ENCODE data around the gene RND2.

DNA sequence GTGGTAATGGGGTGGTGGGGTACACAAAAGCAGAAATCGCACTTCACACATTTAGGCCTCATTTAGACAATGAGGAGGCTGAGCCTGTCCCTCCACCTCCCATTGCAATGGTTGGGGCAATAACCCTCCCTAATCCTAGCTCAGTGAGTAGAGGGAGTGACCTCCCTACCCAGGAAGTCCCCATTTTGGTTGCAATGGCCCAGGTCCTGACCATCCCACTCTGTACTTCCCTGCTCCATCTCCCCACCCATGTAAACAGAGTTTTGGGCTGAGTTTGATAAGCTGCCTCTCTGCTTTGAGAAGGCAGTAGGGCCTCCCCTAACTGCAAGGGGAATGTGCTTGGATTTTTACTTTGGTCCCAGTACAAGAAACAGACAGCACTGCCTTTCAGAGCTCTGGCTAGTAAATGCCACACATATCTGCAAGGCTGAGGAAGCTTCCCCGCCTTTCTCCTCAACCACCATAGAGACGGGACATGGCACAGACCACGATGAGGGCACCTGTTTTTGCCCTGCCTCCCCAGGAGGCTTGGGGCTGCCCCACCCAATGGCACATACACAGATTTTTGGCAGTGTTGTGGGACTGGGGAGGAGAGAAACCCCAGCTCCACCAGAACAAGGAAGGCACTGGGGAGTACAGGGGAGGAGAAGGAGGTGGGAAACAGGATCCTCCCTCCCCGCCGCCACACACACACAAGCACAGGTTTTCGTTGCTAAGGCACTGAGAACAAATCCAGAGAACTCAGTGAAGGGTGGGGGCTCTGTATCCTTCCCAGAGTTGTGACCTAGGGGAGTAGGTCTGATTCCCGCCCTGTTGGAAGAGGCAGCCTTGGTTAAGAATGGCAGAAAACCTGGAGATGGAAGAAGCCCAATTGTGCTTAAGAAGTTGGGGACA is 10.1 kb upstream of the RND2 start:
- TF ChIP-seq, protein P1, sequence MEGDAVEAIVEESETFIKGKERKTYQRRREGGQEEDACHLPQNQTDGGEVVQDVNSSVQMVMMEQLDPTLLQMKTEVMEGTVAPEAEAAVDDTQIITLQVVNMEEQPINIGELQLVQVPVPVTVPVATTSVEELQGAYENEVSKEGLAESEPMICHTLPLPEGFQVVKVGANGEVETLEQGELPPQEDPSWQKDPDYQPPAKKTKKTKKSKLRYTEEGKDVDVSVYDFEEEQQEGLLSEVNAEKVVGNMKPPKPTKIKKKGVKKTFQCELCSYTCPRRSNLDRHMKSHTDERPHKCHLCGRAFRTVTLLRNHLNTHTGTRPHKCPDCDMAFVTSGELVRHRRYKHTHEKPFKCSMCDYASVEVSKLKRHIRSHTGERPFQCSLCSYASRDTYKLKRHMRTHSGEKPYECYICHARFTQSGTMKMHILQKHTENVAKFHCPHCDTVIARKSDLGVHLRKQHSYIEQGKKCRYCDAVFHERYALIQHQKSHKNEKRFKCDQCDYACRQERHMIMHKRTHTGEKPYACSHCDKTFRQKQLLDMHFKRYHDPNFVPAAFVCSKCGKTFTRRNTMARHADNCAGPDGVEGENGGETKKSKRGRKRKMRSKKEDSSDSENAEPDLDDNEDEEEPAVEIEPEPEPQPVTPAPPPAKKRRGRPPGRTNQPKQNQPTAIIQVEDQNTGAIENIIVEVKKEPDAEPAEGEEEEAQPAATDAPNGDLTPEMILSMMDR (IDR thresholded peaks at IDR 0.05), result no peak
- TF ChIP-seq POLR2A (IDR thresholded peaks at IDR 0.05; ENCODE audit: low read depth), result no peak
